GM12875 (cell line): ENCODE measurements around the gene PACRGL.

Experiments
- H3K4me3 ChIP-seq: one replicate; pipeline ENCODE4 v1.5.1; 2011; ENCODE audit warnings: low read depth, low read length, control low read depth
- TF ChIP-seq, protein P1 (sequence below): IDR thresholded peaks from 2 replicates; pipeline ENCODE4 v1.5.1; 2011; ENCODE audit warnings: low read depth, mild to moderate bottlenecking, control low read depth, inconsistent platforms, low read length, moderate library complexity, borderline replicate concordance; ENCODE audit not compliant: insufficient read depth

PACRGL gene

DNA sequence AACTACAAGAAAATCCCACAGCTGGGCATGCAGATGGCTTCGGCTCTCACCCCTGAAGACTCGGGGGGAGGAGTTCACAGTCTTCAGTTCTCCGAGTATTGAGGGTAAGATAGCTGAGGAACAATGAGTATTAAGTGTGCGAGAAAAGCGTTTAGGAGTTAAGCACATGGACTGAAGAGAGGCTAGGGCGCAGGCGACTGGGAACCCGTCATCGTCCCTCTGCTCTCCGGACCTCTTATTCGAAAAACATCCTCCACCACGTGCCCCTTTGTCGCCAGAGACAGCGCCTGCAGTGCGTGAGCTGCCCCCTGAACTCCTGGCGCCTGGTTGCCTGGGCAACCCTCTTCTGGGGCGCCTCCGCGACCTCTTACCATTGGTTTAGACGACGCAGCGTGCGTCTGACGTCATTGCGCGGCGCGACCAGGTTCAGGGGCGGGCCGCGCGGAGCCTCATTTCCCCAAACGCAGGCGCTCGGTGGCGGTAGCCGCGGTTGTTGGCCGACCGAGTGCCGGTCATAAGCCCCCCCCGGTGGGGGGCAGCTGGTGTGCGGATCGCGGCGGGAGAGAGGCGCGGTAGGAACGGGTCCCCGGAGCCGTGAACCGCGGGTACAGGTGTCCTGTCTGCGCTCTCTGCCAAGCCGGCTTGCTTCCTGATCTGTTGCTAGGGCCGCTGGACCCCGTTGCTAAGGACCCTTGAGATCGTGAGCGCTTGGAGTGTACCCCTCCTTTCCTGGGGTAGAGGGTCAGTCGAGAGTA is at the start of gene PACRGL:
Gene PACRGL, plus strand, starts transcription at position 452 of the 755 bp plus-strand sequence. CDS start 4,024 bp downstream, outside the sequence.
- peak within 1 kb of the TSS; percentile 96 for H3K4me3 ChIP-seq
- TF ChIP-seq, protein P1, sequence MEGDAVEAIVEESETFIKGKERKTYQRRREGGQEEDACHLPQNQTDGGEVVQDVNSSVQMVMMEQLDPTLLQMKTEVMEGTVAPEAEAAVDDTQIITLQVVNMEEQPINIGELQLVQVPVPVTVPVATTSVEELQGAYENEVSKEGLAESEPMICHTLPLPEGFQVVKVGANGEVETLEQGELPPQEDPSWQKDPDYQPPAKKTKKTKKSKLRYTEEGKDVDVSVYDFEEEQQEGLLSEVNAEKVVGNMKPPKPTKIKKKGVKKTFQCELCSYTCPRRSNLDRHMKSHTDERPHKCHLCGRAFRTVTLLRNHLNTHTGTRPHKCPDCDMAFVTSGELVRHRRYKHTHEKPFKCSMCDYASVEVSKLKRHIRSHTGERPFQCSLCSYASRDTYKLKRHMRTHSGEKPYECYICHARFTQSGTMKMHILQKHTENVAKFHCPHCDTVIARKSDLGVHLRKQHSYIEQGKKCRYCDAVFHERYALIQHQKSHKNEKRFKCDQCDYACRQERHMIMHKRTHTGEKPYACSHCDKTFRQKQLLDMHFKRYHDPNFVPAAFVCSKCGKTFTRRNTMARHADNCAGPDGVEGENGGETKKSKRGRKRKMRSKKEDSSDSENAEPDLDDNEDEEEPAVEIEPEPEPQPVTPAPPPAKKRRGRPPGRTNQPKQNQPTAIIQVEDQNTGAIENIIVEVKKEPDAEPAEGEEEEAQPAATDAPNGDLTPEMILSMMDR: no peak

DNA sequence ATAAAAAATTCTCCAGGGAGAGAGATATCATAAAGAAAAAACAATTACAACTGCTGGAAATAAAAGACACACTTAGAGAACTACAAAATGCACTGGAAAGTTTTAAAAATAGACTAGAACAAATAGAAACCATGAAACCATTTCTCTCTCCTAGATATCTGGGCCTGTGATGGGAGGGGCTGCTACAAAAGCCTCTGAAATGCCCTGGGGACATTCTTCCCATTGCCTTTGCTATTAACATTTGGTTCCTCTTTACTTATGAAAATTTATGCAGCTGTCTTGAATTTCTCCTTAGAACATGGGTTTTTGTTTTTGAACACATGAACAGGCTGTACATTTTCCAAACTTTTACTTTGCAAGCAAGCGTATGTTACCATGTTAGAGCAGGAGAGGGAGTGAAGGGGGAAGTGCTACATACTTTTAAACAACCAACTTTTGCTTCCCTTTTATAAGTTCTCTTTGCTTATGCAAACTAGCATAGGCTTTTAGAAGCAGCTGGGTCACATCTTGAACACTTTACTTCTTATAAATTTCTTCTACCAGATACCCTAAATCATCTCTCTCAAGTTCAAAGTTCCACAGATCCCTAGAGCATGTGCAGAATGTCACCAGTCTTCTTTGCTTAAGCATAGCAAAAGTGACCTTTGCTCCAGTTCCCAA is 47.9 kb upstream of the PACRGL start:
- TF ChIP-seq, protein P1: no peak
- no peak overlapping the region for H3K4me3 ChIP-seq

DNA sequence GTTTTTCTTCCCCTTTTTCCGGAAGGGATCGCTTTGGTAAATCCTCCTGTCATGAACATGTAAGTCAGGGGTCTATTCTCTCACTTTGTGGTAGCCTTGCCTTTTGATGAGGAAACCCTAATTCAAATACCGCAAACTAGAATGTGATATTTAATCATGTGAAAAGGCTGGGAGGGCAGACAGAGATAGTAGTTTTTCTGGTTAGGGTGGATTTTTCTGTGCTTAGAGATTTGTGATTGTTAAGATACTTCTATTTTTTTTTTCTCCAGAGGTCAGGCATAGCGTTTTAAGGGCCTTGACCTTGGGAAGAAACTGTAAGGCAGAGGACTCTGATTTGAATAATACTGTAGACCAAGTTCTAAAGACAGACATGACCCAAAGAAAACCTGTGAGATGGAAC is 41.8 kb upstream of the PACRGL start:
- TF ChIP-seq, protein P1: no peak
- no peak overlapping the region for H3K4me3 ChIP-seq

DNA sequence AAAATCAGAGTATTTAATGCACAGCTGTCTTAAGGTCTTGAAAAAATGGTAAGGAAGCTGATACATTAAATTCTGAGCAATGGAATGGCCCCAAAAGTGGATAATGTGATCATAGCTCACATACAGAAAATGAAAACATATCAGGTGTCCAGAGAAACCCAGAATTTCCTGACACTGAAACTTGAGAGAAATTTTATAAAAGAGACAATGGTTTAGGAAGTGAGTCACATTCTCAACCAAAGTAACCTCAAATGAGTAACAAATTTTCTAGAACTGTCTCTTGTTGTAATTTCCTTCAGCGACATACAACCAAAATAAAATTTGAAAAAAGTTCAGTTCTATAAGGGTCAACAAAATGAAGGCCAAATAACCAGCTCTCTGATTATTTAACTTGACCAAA is 37.4 kb upstream of the PACRGL start:
- no peak overlapping the region for H3K4me3 ChIP-seq
- TF ChIP-seq, protein P1: no peak

DNA sequence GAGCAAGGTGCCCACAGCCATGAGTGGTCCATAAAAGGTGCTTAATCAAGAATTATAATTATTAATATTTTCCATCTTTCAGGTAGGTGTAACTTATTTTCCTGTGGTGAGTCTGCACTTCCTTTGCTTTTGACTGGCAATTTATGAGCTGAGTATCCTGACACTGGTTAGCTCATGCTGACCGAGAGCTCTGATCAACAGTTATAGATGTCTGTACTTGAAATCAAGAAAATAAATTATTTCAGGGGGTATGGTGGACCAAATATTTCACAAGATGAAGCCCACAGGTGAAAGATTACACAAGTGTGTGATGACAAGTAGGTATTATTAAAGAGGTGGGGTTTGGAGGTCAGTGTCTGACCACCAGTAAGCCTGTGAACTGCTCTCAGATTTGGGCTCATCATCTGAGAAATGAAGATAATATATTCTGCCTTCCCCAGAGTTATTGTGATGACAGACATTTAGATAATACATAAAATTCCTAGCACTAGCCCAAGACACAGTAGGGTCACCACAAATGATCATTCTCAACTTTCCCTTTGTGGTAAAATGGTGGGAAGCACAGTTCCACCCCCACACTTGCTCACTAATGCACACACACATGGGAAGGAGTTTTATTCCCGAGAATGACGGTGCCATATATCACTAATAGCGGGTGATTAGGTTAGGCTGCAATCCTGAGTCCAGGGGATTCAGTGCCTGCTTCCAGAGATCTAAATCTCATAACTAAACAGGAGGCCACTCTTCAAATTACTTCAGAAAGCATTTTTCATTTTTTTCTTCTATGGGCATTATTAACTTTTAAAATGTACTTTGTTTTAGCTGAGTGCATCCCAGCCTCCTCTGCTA is 34.0 kb upstream of the PACRGL start:
- no peak overlapping the region for H3K4me3 ChIP-seq
- TF ChIP-seq, protein P1: no peak

DNA sequence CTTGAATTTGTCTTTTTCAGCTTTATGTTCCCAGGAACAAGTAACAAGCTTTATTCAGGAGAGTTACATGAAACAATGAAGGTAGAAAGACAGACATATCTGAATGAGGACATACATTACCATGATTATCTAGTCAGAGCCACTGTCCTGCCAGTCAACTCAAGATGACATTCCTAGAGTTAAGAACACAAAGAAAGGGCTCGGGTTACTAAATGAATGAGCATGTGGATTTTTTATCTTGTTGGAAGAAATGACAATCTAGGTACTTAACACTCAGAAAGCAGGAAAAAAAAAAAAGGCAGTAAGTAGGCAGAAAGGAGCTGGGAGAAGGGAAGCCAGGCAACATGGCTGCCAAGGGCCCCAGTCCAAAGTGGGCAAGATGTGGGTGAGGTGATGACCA is 28.0 kb upstream of the PACRGL start:
- no peak overlapping the region for H3K4me3 ChIP-seq
- TF ChIP-seq, protein P1: no peak
